DOHH2 (cell line): ENCODE data around the gene ZNF771.

Experiments
- CTCF ChIP-seq: fragments of 200-600 bp; sonication (generic); IDR thresholded peaks from one replicate; pipeline ENCODE4 v1.5.1; 2014; ENCODE audit warnings: antibody characterized with exemption, mild to moderate bottlenecking, low read depth, low read length; ENCODE audit not compliant: poor library complexity, severe bottlenecking
- EZH2phosphoT487 ChIP-seq: fragments of 200-600 bp; sonication (generic); IDR thresholded peaks from 2 replicates; pipeline ENCODE4 v1.6.1; 2017; ENCODE audit warnings: borderline replicate concordance, mild to moderate bottlenecking, antibody characterized with exemption, low read length, moderate library complexity, mixed read lengths

- TF ChIP-seq EZH2phosphoT487 = no peak
- TF ChIP-seq CTCF = no peak
Measured at GRCh38 chr16:30380072-30380802, 27.2 kb upstream of the ZNF771 start.
